GM12865 (cell line): Measurements from ENCODE around the gene PAX8.

Source experiments
- DNase-seq: peaks from one replicate; pipeline ENCODE4 v3.0.0; 2010; ENCODE audit warnings: low read depth
- H3K4me3 ChIP-seq: 2 replicates; pipeline ENCODE4 v1.5.1; 2011; ENCODE audit warnings: mild to moderate bottlenecking, low read depth, low read length, control low read depth
- TF ChIP-seq, protein P1 (sequence below): IDR thresholded peaks from 2 replicates; pipeline ENCODE4 v1.5.1; 2011; ENCODE audit warnings: low read length, control low read depth, low read depth, inconsistent platforms; ENCODE audit not compliant: insufficient read depth; ENCODE audit errors: missing control alignments

The PAX8 gene

DNA sequence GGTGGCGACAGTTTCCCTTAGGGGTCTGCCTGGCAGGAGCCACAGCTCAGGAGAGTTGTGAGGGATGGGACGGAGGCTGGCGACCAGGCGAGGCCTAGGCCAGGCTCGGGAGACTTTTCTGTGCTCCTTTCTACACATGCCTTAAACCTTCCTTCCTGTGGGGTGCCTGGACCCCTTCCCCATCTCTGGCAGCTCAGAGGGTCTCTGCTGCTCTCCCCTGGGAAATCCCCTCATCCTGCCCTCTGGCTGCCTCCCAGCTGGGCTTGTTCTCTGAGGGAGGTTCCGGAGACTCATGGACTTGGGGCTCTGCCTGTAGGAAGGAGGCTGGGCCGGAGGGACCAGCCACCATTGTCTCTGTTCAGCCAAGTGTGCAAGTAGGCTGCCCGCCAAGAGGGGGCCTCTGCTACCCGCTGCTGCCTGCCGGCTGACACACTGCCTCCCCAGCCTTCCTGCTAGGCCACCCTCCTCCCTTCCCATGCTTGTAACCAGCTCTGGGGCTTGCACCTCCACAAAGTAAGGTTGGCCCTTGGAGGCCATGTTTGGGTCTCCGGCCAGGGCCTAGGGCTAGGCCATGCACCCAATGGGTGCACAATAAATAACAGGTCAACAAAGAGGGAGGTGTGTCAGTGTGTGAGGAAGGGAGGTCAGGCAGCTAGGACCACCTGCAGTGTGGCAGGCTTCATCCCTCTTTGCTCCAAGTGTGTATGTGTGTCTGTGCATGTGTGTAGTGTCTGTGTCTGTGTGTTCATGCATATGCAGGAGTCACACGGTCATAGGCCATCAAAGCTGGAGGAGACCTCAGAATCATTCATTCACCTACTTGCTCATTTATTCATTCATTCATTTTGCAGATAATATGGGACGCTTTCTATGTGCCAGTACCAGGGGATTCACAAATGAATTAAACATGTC, 76.2 kb downstream of the PAX8 start:
- TF ChIP-seq, protein P1, sequence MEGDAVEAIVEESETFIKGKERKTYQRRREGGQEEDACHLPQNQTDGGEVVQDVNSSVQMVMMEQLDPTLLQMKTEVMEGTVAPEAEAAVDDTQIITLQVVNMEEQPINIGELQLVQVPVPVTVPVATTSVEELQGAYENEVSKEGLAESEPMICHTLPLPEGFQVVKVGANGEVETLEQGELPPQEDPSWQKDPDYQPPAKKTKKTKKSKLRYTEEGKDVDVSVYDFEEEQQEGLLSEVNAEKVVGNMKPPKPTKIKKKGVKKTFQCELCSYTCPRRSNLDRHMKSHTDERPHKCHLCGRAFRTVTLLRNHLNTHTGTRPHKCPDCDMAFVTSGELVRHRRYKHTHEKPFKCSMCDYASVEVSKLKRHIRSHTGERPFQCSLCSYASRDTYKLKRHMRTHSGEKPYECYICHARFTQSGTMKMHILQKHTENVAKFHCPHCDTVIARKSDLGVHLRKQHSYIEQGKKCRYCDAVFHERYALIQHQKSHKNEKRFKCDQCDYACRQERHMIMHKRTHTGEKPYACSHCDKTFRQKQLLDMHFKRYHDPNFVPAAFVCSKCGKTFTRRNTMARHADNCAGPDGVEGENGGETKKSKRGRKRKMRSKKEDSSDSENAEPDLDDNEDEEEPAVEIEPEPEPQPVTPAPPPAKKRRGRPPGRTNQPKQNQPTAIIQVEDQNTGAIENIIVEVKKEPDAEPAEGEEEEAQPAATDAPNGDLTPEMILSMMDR, result no peak
- no peak for DNase-seq
- H3K4me3 ChIP-seq, result no peak overlapping the region

- H3K4me3 ChIP-seq, result no peak overlapping the region
- TF ChIP-seq, protein P1, result no peak
- no peak for DNase-seq
Measured at GRCh38 chr2:113201496-113202304, 77.0 kb downstream of the PAX8 start.

- no peak for DNase-seq
- H3K4me3 ChIP-seq, result no peak overlapping the region
- TF ChIP-seq, protein P1, result no peak
Measured at GRCh38 chr2:113200736-113201490, 77.8 kb downstream of the PAX8 start.

- H3K4me3 ChIP-seq, result no peak overlapping the region
- no peak for DNase-seq
- TF ChIP-seq, protein P1, result no peak
Measured at GRCh38 chr2:113200236-113200635, 78.5 kb downstream of the PAX8 start.

- DNase-seq, result peak; percentile 83
- TF ChIP-seq, protein P1, result peak; percentile 83
- no peak overlapping the region for H3K4me3 ChIP-seq
Measured at GRCh38 chr2:113198790-113199612, 79.7 kb downstream of the PAX8 start.

DNA sequence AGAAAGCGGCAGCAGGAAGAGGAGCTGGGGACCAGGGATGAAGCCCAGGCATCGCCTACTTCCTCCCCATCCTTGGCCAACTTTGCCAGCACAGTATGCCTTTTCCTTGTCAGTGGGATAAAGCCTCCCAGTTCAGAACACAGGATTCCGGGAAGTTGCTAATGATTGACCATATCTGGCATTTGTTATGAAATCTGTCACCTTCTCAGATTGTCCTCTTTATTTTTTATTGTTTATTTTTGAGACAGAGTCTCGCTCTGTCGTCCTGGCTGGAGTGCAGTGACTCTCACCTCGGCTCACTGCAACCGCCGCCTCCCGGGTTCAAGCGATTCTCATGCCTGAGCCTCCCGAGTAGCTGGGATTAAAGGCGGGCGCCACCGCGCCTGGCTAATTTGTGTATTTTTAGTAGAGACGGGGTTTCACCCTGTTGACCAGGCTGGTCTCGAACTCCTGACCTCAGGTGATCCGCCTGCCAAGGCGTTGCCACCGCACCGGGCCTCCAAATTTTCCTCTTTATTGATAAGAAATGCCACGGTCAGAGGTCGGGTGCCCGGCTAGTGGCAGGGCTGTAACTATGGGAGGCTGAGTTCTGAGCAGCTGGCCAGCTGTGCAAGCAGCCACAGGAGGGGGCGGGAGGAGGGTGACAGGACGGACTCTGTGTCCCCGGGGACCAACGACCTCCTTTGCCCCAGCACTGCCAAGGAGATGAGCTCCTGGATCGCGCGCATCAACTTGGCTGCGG, 80.5 kb downstream of the PAX8 start:
- no peak overlapping the region for H3K4me3 ChIP-seq
- TF ChIP-seq, protein P1, result no peak
- DNase-seq, result no peak
